HuH-7.5 (cell line): Measurements from ENCODE around the gene TPT1.
"Not testable (repeated sequence)": the region's sequence is repeated elsewhere in the genome, so short reads cannot be mapped to it uniquely, and the experiment has no call there.

Experiments used
- DNase-seq: peaks from one replicate; pipeline ENCODE4 v3.0.0; 2011; ENCODE audit warnings: low spot score

Gene TPT1

GRCh38 chr13:45341034-45341798 is at the start of gene TPT1:
TPT1 (minus strand) TSS chr13:45341183; CDS start chr13:45341069, 114 bp downstream.
- DNase-seq, result peak; percentile 93

GRCh38 chr13:45390348-45390747 is 49.4 kb upstream of the TPT1 start:
- not testable (repeated sequence) for DNase-seq

GRCh38 chr13:45388664-45389063 is 47.7 kb upstream of the TPT1 start:
- DNase-seq, result no peak

- not testable (repeated sequence) for DNase-seq
Observed at GRCh38 chr13:45386892-45387575, 46.1 kb upstream of the TPT1 start.

GRCh38 chr13:45385907-45386553 is 45.0 kb upstream of the TPT1 start:
- no peak for DNase-seq

- no peak for DNase-seq
Observed at GRCh38 chr13:45385320-45385719, 44.3 kb upstream of the TPT1 start.

GRCh38 chr13:45384474-45385174 is 43.6 kb upstream of the TPT1 start:
- no peak for DNase-seq

GRCh38 chr13:45382739-45383138 is 41.8 kb upstream of the TPT1 start:
- DNase-seq, result not testable (repeated sequence)

- DNase-seq, result no peak
Observed at GRCh38 chr13:45381196-45381595, 40.2 kb upstream of the TPT1 start.

- DNase-seq, result not testable (repeated sequence)
Observed at GRCh38 chr13:45380708-45381107, 39.7 kb upstream of the TPT1 start.

GRCh38 chr13:45379516-45379915 is 38.5 kb upstream of the TPT1 start:
- not testable (repeated sequence) for DNase-seq

- not testable (repeated sequence) for DNase-seq
Observed at GRCh38 chr13:45378786-45379185, 37.8 kb upstream of the TPT1 start.

- not testable (repeated sequence) for DNase-seq
Observed at GRCh38 chr13:45377314-45377713, 36.3 kb upstream of the TPT1 start.

GRCh38 chr13:45376651-45377050 is 35.7 kb upstream of the TPT1 start:
- not testable (repeated sequence) for DNase-seq

- DNase-seq, result no peak
Observed at GRCh38 chr13:45374917-45375316, 33.9 kb upstream of the TPT1 start.

- DNase-seq, result no peak
Observed at GRCh38 chr13:45373162-45373547, 32.2 kb upstream of the TPT1 start.

- DNase-seq, result no peak
Observed at GRCh38 chr13:45372189-45373161, 31.5 kb upstream of the TPT1 start.

- peak; percentile 71 for DNase-seq
Observed at GRCh38 chr13:45370922-45371406, 30.0 kb upstream of the TPT1 start.

GRCh38 chr13:45369116-45369515 is 28.1 kb upstream of the TPT1 start:
- DNase-seq, result no peak

GRCh38 chr13:45368571-45368970 is 27.6 kb upstream of the TPT1 start:
- DNase-seq, result no peak

GRCh38 chr13:45368005-45368404 is 27.0 kb upstream of the TPT1 start:
- no peak for DNase-seq
